ENCODE results near the gene ETV3. TPM values are rescaled to one million over a fixed set of nuclear protein-coding genes. Genes with fewer than 3 reads are reported as not detected.

The ETV3 gene
- total RNA-seq (2014; rRNA removed; shearing (Covaris generic)): 11.1 and 12.0 TPM in 2 replicates
- 18.3 and 20.4 TPM in 2 replicates for total RNA-seq (2022)
- percentile 72 among the genes with signal in this experiment for Bru-seq, nascent RNA
- BruChase-seq, experiment 1, labeled RNA remaining after a 6-hour chase: percentile 69 among the genes with signal in this experiment
- percentile 85 among the genes with signal in this experiment for BruChase-seq, experiment 2, labeled RNA remaining after a 2-hour chase
- long read RNA-seq, partial matches to known transcripts: 0 of 4 reads
- long read RNA-seq, other reads (novel, unspliced or antisense): 4 of 4 reads

- TF ChIP-seq, protein P1, sequence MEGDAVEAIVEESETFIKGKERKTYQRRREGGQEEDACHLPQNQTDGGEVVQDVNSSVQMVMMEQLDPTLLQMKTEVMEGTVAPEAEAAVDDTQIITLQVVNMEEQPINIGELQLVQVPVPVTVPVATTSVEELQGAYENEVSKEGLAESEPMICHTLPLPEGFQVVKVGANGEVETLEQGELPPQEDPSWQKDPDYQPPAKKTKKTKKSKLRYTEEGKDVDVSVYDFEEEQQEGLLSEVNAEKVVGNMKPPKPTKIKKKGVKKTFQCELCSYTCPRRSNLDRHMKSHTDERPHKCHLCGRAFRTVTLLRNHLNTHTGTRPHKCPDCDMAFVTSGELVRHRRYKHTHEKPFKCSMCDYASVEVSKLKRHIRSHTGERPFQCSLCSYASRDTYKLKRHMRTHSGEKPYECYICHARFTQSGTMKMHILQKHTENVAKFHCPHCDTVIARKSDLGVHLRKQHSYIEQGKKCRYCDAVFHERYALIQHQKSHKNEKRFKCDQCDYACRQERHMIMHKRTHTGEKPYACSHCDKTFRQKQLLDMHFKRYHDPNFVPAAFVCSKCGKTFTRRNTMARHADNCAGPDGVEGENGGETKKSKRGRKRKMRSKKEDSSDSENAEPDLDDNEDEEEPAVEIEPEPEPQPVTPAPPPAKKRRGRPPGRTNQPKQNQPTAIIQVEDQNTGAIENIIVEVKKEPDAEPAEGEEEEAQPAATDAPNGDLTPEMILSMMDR (conservative IDR thresholded peaks at IDR 0.05; ENCODE audit: low read length): no peak
- no peak for TF ChIP-seq EZH2phosphoT487 (IDR thresholded peaks at IDR 0.05; ENCODE audit: borderline replicate concordance, low read depth, low read length)
- no peaks in the 10 kb centered on the region for H3K9me2 ChIP-seq (ENCODE audit: insufficient read depth, low read length)
- intact Hi-C loops (cut with micrococcal nuclease; ENCODE audit: unreplicated experiment): no loop called here
- peak within 1 kb of the TSS; percentile 92 for H3K4me3 ChIP-seq (ENCODE audit: low read depth, low read length, poor library complexity, severe bottlenecking)
- DNase-seq (ENCODE audit: low spot score): peak; percentile 87
- peaks cover 23% of the 10 kb centered on the region for H3K79me2 ChIP-seq (ENCODE audit: insufficient read depth, low read depth, low read length)
- H3K4me1 ChIP-seq (ENCODE audit: insufficient read depth, low read length, poor library complexity, severe bottlenecking): peaks cover 22% of the 10 kb centered on the region
- no peaks in the 10 kb centered on the region for H3K9me3 ChIP-seq (ENCODE audit: low read length)
- H4K20me1 ChIP-seq (ENCODE audit: insufficient read depth, low read length): peaks cover 15% of the 10 kb centered on the region
- ChIA-PET CTCF (ENCODE audit: unreplicated experiment) (no interaction called here), POLR2A (interaction anchor here (0.7 to 2.1 kb wide), 2 partner anchors 10 to 11 kb away, joined by 3 to 7 read pairs; no protein-coding TSS in a partner anchor)
- no TSS peak for BruUV-seq (replicated peaks)
- peaks cover 28% of the 10 kb centered on the region for H3K36me3 ChIP-seq (ENCODE audit: insufficient read depth, low read length)
- peak within 1 kb of the TSS; percentile 75 for H3K4me2 ChIP-seq (ENCODE audit: low read length)
- H2AFZ ChIP-seq (ENCODE audit: low read length): peak within 1 kb of the TSS; percentile 60
- peak within 1 kb of the TSS; percentile 28 for H3K27ac ChIP-seq (ENCODE audit: low read depth, low read length, poor library complexity, severe bottlenecking)
Observed at GRCh38 chr1:157138220-157139051, at the start of gene ETV3. ETV3 (minus strand) TSS chr1:157138395; CDS start chr1:157136352, 2,043 bp downstream.

DNA sequence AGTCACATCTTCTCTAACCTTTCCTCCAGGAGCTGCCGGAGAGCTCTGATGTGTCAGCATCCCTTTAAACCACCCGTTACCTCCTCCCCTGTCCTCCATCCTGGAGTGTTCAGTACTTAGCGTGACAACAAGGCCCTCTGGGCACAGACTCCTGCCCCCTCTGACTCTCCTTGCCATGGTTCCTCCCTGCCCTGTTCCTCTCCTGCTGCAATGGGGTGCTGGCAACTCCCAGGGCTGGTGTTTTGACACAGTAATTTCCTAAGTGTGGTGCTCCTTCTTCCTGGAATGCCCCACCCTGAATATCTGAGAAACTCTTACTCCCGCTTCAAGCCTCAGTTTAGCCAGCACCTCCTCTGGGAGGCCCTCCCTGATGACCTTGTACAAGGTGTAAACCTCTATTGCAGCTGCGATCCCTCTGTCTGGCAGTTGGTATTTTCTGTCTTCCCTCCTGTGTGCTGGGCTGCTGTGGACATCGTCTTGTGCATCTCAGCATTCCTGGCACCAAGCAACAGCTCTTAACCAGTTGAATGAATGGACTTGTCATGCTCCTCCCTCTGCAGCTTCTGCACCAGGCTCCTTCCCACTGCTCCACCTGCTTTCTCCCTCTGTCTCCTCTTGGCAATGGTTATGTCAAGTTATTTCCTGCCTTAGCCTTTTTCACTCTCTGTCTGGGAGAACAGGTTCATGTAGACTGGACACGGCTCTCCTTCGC, 48.2 kb upstream of the ETV3 start:
- no peaks in the 10 kb centered on the region for H4K20me1 ChIP-seq (ENCODE audit: insufficient read depth, low read length)
- DNase-seq (ENCODE audit: low spot score): no peak
- intact Hi-C loops (cut with micrococcal nuclease; ENCODE audit: unreplicated experiment): no loop called here
- H3K27ac ChIP-seq (ENCODE audit: low read depth, low read length, poor library complexity, severe bottlenecking): no peak overlapping the region
- no peaks in the 10 kb centered on the region for H3K9me3 ChIP-seq (ENCODE audit: low read length)
- no peaks in the 10 kb centered on the region for H3K36me3 ChIP-seq (ENCODE audit: insufficient read depth, low read length)
- no peaks in the 10 kb centered on the region for H3K9me2 ChIP-seq (ENCODE audit: insufficient read depth, low read length)
- no peak overlapping the region for H3K4me2 ChIP-seq (ENCODE audit: low read length)
- H2AFZ ChIP-seq (ENCODE audit: low read length): no peak overlapping the region
- H3K79me2 ChIP-seq (ENCODE audit: insufficient read depth, low read depth, low read length): no peaks in the 10 kb centered on the region
- peaks cover 3% of the 10 kb centered on the region for H3K4me1 ChIP-seq (ENCODE audit: insufficient read depth, low read length, poor library complexity, severe bottlenecking)
- ChIA-PET POLR2A (no interaction called here), CTCF (ENCODE audit: unreplicated experiment) (interaction anchor here (1.0 kb wide), 1 partner anchor 10 kb away, joined by 4 read pairs; no protein-coding TSS in a partner anchor)
- no peak overlapping the region for H3K4me3 ChIP-seq (ENCODE audit: low read depth, low read length, poor library complexity, severe bottlenecking)
- TF ChIP-seq EZH2phosphoT487 (IDR thresholded peaks at IDR 0.05; ENCODE audit: borderline replicate concordance, low read depth, low read length): no peak
- TF ChIP-seq, protein P1 (conservative IDR thresholded peaks at IDR 0.05; ENCODE audit: low read length): no peak
- BruUV-seq (replicated peaks): no TSS peak
